PC-3 (cell line): ENCODE results near the gene FANCC. TPM values are rescaled to one million over a fixed set of nuclear protein-coding genes. Genes with fewer than 3 reads are reported as not detected.
A peak's percentile ranks its signal among the peaks of the same experiment; 100 is the strongest.

ENCODE experiments used
- ATAC-seq: fragments of 200-7000 bp; cut with Tn5 transposase; 2 replicates; pipeline ENCODE4 v1.9.1; 2020; ENCODE audit warnings: mild to moderate bottlenecking, moderate library complexity
- BruUV-seq: library from RNA; stranded (reverse); fragments of 400-500 nt; replicated peaks from 2 replicates; lab custom pipeline; 2021; lab: Mats Ljungman, UMichigan
- CTCF ChIA-PET: fragments of 300-600 bp; sonication (Branson Sonifier 250); formaldehyde crosslinking; loops from one replicate; lab custom pipeline; 2022; ENCODE audit warnings: antibody characterized with exemption; lab: Charles Lee
- POLR2A ChIA-PET: fragments of 300-600 bp; sonication (Branson Sonifier 250); formaldehyde crosslinking; loops from one replicate; lab custom pipeline; 2022; ENCODE audit warnings: antibody characterized with exemption; ENCODE audit not compliant: unreplicated experiment; lab: Charles Lee
- DNase-seq: peaks from one replicate; pipeline ENCODE4 v3.0.0-alpha.2; 2015
- H2AFZ ChIP-seq: fragments of 300-600 bp; sonication (generic); 2 replicates; pipeline ENCODE4 v1.6.0; 2016; ENCODE audit warnings: antibody characterized with exemption, low read length
- H3F3A ChIP-seq: fragments of 300-600 bp; sonication (generic); one replicate; pipeline ENCODE4 v1.6.0; 2017; ENCODE audit warnings: antibody characterized with exemption, low read length, control low read depth, mild to moderate bottlenecking; ENCODE audit not compliant: unreplicated experiment
- H3K27ac ChIP-seq: fragments of 300-600 bp; sonication (generic); 2 replicates; pipeline ENCODE4 v1.5.1; 2016; ENCODE audit warnings: mild to moderate bottlenecking, low read length
- H3K27me3 ChIP-seq: fragments of 300-600 bp; sonication (generic); 2 replicates; pipeline ENCODE4 v1.6.1; 2016; ENCODE audit warnings: low read length, mixed read lengths
- H3K36me3 ChIP-seq: fragments of 300-600 bp; sonication (generic); 2 replicates; pipeline ENCODE4 v1.6.1; 2016; ENCODE audit warnings: low read depth, mixed run types, low read length, mixed read lengths
- H3K4me1 ChIP-seq: fragments of 300-600 bp; sonication (generic); 2 replicates; pipeline ENCODE4 v1.5.1; 2016; ENCODE audit warnings: low read length; ENCODE audit not compliant: insufficient read depth
- H3K4me2 ChIP-seq: fragments of 300-600 bp; sonication (generic); 2 replicates; pipeline ENCODE4 v1.6.0; 2016; ENCODE audit warnings: low read length
- H3K4me3 ChIP-seq: fragments of 300-600 bp; sonication (generic); 2 replicates; pipeline ENCODE4 v1.5.1; 2016; ENCODE audit warnings: mild to moderate bottlenecking, low read length, mixed read lengths
- H3K79me2 ChIP-seq: fragments of 300-600 bp; sonication (generic); 2 replicates; pipeline ENCODE4 v1.6.1; 2017; ENCODE audit warnings: low read length, mixed read lengths
- H3K9ac ChIP-seq: fragments of 300-600 bp; sonication (generic); 2 replicates; pipeline ENCODE4 v1.6.0; 2016; ENCODE audit warnings: mild to moderate bottlenecking, low read length
- H3K9me2 ChIP-seq: fragments of 300-600 bp; sonication (generic); replicated peaks from 2 replicates; pipeline ENCODE4 v1.6.1; 2016; ENCODE audit warnings: mixed run types, low read length, mixed read lengths
- H3K9me3 ChIP-seq: fragments of 300-600 bp; sonication (generic); 2 replicates; pipeline ENCODE4 v1.6.1; 2016; ENCODE audit warnings: low read length, mixed read lengths
- H4K20me1 ChIP-seq: fragments of 300-600 bp; sonication (generic); 2 replicates; pipeline ENCODE4 v1.6.1; 2016; ENCODE audit warnings: low read length, mixed read lengths
- EZH2 ChIP-seq: fragments of 300-600 bp; sonication (generic); IDR thresholded peaks from one replicate; pipeline ENCODE4 v1.6.1; 2017; ENCODE audit warnings: antibody characterized with exemption, mild to moderate bottlenecking, low read length; ENCODE audit not compliant: unreplicated experiment
- EZH2phosphoT487 ChIP-seq: fragments of 300-600 bp; sonication (generic); IDR thresholded peaks from 2 replicates; pipeline ENCODE4 v1.6.1; 2018; ENCODE audit warnings: mild to moderate bottlenecking, antibody characterized with exemption, low read length, borderline replicate concordance
- intact Hi-C: fragments of 100-400 bp; cut with micrococcal nuclease; formaldehyde crosslinking; loops from 2 replicates; pipeline ENCODE4 v1.9.0; 2023
- total RNA-seq: library from RNA; depleted of rRNA; stranded (reverse); fragments of >200 nt; gene quantifications from 2 replicates; pipeline ENCODE4 v1.2.3, GENCODE V29; 2014
- TF ChIP-seq, protein P1 (sequence below): fragments of 300-600 bp; sonication (generic); conservative IDR thresholded peaks from 2 replicates; pipeline ENCODE4 v1.5.1; 2017; ENCODE audit warnings: antibody characterized with exemption, low read depth, mild to moderate bottlenecking, low read length

The FANCC gene
- total RNA-seq, 1 experiment from 2014 or later: 6.9 TPM

DNA sequence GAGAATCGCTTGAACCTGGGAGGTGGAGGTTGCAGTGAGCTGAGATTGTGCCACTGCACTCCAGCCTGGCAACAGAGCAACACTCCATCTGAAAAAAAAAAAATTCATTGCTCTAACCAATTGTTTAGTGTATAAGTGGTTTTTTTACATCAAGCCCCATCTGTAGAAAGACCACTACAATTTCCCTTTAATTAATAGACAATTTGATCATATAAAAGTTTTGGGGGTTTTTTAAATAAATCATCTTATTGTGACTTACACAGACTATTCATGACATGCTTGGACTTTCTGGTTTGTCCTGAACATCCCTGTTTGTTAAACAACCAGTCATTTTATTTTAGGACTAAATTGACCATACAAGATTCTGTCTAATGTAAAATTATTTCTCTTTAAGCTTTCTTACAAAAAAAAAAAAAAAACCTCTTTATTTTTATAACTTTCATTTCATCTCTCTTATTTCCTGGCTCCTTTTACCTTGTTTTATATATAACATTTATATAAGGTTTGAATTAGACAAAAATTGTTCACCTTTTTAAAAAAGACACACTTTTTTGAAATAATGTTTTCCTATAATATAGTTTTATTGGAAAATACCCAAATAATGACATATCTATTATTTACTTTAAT lies 9.8 kb upstream of the FANCC start:
- TF ChIP-seq EZH2phosphoT487 (no peak), EZH2 (no peak)
- TF ChIP-seq, protein P1, sequence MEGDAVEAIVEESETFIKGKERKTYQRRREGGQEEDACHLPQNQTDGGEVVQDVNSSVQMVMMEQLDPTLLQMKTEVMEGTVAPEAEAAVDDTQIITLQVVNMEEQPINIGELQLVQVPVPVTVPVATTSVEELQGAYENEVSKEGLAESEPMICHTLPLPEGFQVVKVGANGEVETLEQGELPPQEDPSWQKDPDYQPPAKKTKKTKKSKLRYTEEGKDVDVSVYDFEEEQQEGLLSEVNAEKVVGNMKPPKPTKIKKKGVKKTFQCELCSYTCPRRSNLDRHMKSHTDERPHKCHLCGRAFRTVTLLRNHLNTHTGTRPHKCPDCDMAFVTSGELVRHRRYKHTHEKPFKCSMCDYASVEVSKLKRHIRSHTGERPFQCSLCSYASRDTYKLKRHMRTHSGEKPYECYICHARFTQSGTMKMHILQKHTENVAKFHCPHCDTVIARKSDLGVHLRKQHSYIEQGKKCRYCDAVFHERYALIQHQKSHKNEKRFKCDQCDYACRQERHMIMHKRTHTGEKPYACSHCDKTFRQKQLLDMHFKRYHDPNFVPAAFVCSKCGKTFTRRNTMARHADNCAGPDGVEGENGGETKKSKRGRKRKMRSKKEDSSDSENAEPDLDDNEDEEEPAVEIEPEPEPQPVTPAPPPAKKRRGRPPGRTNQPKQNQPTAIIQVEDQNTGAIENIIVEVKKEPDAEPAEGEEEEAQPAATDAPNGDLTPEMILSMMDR: no peak
- Histone ChIP-seq H3K9me3 (0 out of 2 replicates have a peak, but pooled peaks cover 8% of the 10 kb centered on the region), H3K9me2 (no peaks in the 10 kb centered on the region), H3K27ac (no peak overlapping the region), H3K4me3 (no peak overlapping the region), H2AFZ (no peak overlapping the region), H3K4me2 (no peak overlapping the region), H3K4me1 (no peaks in the 10 kb centered on the region), H3K79me2 (no peaks in the 10 kb centered on the region), H4K20me1 (no peaks in the 10 kb centered on the region), H3K36me3 (no peaks in the 10 kb centered on the region), H3K27me3 (no peaks in the 10 kb centered on the region), H3K9ac (no peak overlapping the region), H3F3A (no peaks in the 10 kb centered on the region)
- CTCF ChIA-PET: no interaction called here
- no TSS peak for BruUV-seq
- POLR2A ChIA-PET: interaction anchor here (1.0 kb wide), 1 partner anchor 515 kb away, joined by 9 read pairs; no protein-coding TSS in a partner anchor
- no peak for ATAC-seq
- DNase-seq: no peak
- intact Hi-C loops: no loop called here

- ATAC-seq (no peak), DNase-seq (no peak)
- TF ChIP-seq EZH2phosphoT487: no peak
- TF ChIP-seq, protein P1: no peak
- TF ChIP-seq EZH2: no peak
- H3K4me3 ChIP-seq: no peak overlapping the region
- no peak overlapping the region for H3K27ac ChIP-seq
- no peaks in the 10 kb centered on the region for H4K20me1 ChIP-seq
- H3K27me3 ChIP-seq: no peaks in the 10 kb centered on the region
- no peaks in the 10 kb centered on the region for H3K9me2 ChIP-seq
- H2AFZ ChIP-seq: no peak overlapping the region
- ChIA-PET CTCF (no interaction called here), POLR2A (no interaction called here)
- no TSS peak for BruUV-seq
- H3K9ac ChIP-seq: no peak overlapping the region
- H3K79me2 ChIP-seq: no peaks in the 10 kb centered on the region
- no peaks in the 10 kb centered on the region for H3F3A ChIP-seq
- H3K4me1 ChIP-seq: no peaks in the 10 kb centered on the region
- H3K9me3 ChIP-seq: 0 out of 2 replicates have a peak, but pooled peaks cover 8% of the 10 kb centered on the region
- H3K4me2 ChIP-seq: no peak overlapping the region
- intact Hi-C loops: no loop called here
- H3K36me3 ChIP-seq: no peaks in the 10 kb centered on the region
These were observed 7.7 kb upstream of the FANCC start for GRCh38 chr9:95325221-95325620.

GRCh38 chr9:95317893-95318211 lies 343 bp upstream of the FANCC start:
- H3K36me3 ChIP-seq: no peaks in the 10 kb centered on the region
- peaks cover 24% of the 10 kb centered on the region for H3K4me1 ChIP-seq
- H3F3A ChIP-seq: no peaks in the 10 kb centered on the region
- no peak for TF ChIP-seq EZH2phosphoT487
- TF ChIP-seq, protein P1: no peak
- TF ChIP-seq EZH2: no peak
- H3K79me2 ChIP-seq: peaks cover 33% of the 10 kb centered on the region
- no peaks in the 10 kb centered on the region for H3K27me3 ChIP-seq
- intact Hi-C loops: loop anchor here (2.0 to 5.0 kb wide), 3 partner anchors 64 to 189 kb away; no protein-coding TSS in a partner anchor
- peak overlapping the region; percentile 99 for H2AFZ ChIP-seq
- H4K20me1 ChIP-seq: no peaks in the 10 kb centered on the region
- H3K9me2 ChIP-seq: no peaks in the 10 kb centered on the region
- H3K9ac ChIP-seq: peak overlapping the region; percentile 99
- DNase-seq: no peak
- ChIA-PET POLR2A (no interaction called here), CTCF (no interaction called here)
- no peak for ATAC-seq
- no peaks in the 10 kb centered on the region for H3K9me3 ChIP-seq
- peak overlapping the region; percentile 97 for H3K27ac ChIP-seq
- BruUV-seq: TSS peak; percentile 98
- peak overlapping the region; percentile 93 for H3K4me2 ChIP-seq
- H3K4me3 ChIP-seq: peak overlapping the region; percentile 94
